Lung (tissue), 12 donors: Measurements from ENCODE around the gene NLGN1. TPM values are rescaled to one million over a fixed set of nuclear protein-coding genes. Genes with fewer than 3 reads are reported as not detected.

Experiments used
- ATAC-seq: fragments of 200-7000 bp; cut with Tn5 transposase; one replicate; pipeline ENCODE4 v1.9.1; 2020; ENCODE audit warnings: moderate number of reproducible peaks; ENCODE audit not compliant: insufficient read depth, low FRiP score
- DNase-seq, 3 donors: peaks; one replicate each; pipeline ENCODE4 v3.0.0-alpha.2; 2013 to 2017
- H3K27ac ChIP-seq, 2 donors: one replicate each; pipeline ENCODE4 v1.5.1; 2013; ENCODE audit warnings: mild to moderate bottlenecking in 2 of 2, moderate library complexity in 2 of 2, control low read depth in 1 of 2, inconsistent platforms in 1 of 2, low read depth in 1 of 2, low read length in 1 of 2
- H3K27me3 ChIP-seq, 3 donors: one replicate each; pipeline ENCODE4 v1.5.1; 2013; ENCODE audit warnings: low read length in 2 of 3; ENCODE audit not compliant: control insufficient read depth in 3 of 3, insufficient read depth in 3 of 3
- H3K36me3 ChIP-seq, 4 donors: one replicate each; pipeline ENCODE4 v1.5.1; 2013; ENCODE audit warnings: low read length in 4 of 4, mild to moderate bottlenecking in 1 of 4, moderate library complexity in 1 of 4; ENCODE audit not compliant: control insufficient read depth in 4 of 4, insufficient read depth in 4 of 4
- H3K4me1 ChIP-seq, 5 donors: one replicate each; pipeline ENCODE4 v1.5.1; 2013; ENCODE audit warnings: low read length in 5 of 5, mild to moderate bottlenecking in 2 of 5, moderate library complexity in 1 of 5; ENCODE audit not compliant: control insufficient read depth in 5 of 5, insufficient read depth in 5 of 5
- H3K4me3 ChIP-seq: one replicate; pipeline ENCODE4 v1.5.1; 2013; ENCODE audit warnings: mild to moderate bottlenecking, control low read depth, moderate library complexity
- H3K9ac ChIP-seq, 2 donors: one replicate each; pipeline ENCODE4 v1.5.1; 2013; ENCODE audit warnings: low read length in 2 of 2, control low read depth in 1 of 2; ENCODE audit not compliant: insufficient read depth in 1 of 2
- H3K9me3 ChIP-seq, 4 donors: one replicate each; pipeline ENCODE4 v1.5.1; 2013; ENCODE audit warnings: low read length in 3 of 4, mild to moderate bottlenecking in 1 of 4, moderate library complexity in 1 of 4; ENCODE audit not compliant: control insufficient read depth in 4 of 4, insufficient read depth in 3 of 4
- WGBS, 2 donors: extraction: QIAGEN DNeasy Blood & Tissue Kit; methylation state at CpG; one replicate each; pipeline ENCODE4 v1.1.7; 2013; 5-methylcytosine and 5-hydroxymethylcytosine counted together
- polyA plus RNA-seq, 2 donors: library from polyadenylated mRNA; stranded (reverse); fragments of 200-250 nt; gene quantifications; one replicate each; pipeline ENCODE4 v1.2.1, GENCODE V29; 2013
- total RNA-seq, 2 donors: library from RNA; depleted of rRNA in 1 of 2; stranded (reverse); fragments of >200 nt in 1 of 2; gene quantifications; one replicate each; pipeline ENCODE4 v1.2.1, GENCODE V29; 2014 to 2021
- TF ChIP-seq, protein P1 (sequence below): IDR thresholded peaks from 2 replicates; pipeline ENCODE4 v1.5.1; 2012; ENCODE audit warnings: mild to moderate bottlenecking; ENCODE audit errors: control extremely low read depth, extremely low read depth
- donor health status: control.
- donor health status: control.
- donor health status: Bipolar disorder and iron deficiency.
- donor health status: healthy.
- donor health status: DM: yes; HTN: yes; CAD: no.

The NLGN1 gene
- total and polyA plus RNA-seq, 4 donors = 0.24 to 22.2 (median 1.9) TPM

DNA sequence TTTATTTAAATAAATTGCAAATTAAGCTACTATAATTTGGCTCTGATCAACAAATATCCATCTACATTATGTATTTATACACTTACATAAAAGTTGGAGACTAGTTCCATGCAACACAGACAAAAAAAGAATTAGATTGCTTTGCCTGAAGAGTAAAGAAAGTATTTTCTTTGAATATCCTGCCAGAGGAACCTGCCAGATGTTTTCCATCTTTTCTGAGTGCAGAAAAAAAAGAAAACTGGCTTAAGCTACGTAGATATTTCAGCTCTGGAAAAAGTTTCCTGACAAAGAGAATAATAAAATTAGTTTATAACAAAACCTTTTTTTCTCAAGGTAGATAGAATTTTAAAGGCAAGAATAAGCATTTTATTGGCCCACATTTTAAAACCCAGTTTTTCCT is 854.1 kb downstream of the NLGN1 start:
- Histone ChIP-seq H3K36me3 (no peaks in the 10 kb centered on the region), H3K4me3 (no peak overlapping the region), H3K9me3 (no peaks in the 10 kb centered on the region), H3K27me3 (no peaks in the 10 kb centered on the region), H3K27ac (no peak overlapping the region), H3K9ac (no peak overlapping the region), H3K4me1 (peaks cover 0 to 35% (median 0%) of the 10 kb centered on the region in 5 donors)
- TF ChIP-seq, protein P1, sequence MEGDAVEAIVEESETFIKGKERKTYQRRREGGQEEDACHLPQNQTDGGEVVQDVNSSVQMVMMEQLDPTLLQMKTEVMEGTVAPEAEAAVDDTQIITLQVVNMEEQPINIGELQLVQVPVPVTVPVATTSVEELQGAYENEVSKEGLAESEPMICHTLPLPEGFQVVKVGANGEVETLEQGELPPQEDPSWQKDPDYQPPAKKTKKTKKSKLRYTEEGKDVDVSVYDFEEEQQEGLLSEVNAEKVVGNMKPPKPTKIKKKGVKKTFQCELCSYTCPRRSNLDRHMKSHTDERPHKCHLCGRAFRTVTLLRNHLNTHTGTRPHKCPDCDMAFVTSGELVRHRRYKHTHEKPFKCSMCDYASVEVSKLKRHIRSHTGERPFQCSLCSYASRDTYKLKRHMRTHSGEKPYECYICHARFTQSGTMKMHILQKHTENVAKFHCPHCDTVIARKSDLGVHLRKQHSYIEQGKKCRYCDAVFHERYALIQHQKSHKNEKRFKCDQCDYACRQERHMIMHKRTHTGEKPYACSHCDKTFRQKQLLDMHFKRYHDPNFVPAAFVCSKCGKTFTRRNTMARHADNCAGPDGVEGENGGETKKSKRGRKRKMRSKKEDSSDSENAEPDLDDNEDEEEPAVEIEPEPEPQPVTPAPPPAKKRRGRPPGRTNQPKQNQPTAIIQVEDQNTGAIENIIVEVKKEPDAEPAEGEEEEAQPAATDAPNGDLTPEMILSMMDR = no peak
- ATAC-seq = no peak
- WGBS, 2 donors = 55 to 70% methylated on average over 1 of the region's 1 CpG
- peak in 2 of 3 donors; percentile 84 to 86 for DNase-seq

DNA sequence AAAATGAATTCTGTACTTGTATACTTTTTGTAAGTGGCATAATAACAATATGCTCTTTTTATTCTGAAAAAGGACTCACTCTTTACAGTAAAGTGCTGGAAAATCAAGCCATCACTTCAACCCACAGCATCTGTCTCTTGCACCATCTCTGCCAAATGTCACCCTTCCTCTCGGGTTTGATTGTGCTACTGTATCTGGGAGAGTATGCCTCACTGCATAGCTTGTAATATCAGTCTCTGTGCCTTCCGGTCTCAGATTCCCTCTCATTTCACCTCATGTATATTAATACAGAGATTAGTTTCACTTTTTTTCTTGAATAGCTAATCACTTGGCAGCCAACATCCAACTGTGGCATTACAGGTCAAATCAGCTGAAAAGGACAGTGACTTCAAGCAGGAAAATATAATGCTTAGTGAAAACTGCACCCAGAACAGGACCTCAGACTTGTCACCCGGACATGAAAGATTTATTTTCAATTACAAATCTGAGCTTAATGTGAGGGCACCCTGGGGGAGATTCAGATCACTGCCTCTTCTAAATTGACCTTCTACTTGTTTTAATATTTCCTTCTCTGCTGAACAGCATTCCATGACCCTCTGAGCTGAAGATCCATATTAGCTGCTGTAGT is 855.8 kb downstream of the NLGN1 start:
- ATAC-seq (no peak), DNase-seq (no peak)
- 77 to 85% methylated on average over 3 of the region's 3 CpGs for WGBS, 2 donors
- Histone ChIP-seq H3K27me3 (no peaks in the 10 kb centered on the region), H3K9ac (no peak overlapping the region), H3K9me3 (peaks cover 0 to 3% (median 0%) of the 10 kb centered on the region in 4 donors), H3K27ac (no peak overlapping the region), H3K4me1 (peaks cover 0 to 30% (median 0%) of the 10 kb centered on the region in 5 donors), H3K36me3 (no peaks in the 10 kb centered on the region), H3K4me3 (no peak overlapping the region)
- TF ChIP-seq, protein P1 = no peak

DNA sequence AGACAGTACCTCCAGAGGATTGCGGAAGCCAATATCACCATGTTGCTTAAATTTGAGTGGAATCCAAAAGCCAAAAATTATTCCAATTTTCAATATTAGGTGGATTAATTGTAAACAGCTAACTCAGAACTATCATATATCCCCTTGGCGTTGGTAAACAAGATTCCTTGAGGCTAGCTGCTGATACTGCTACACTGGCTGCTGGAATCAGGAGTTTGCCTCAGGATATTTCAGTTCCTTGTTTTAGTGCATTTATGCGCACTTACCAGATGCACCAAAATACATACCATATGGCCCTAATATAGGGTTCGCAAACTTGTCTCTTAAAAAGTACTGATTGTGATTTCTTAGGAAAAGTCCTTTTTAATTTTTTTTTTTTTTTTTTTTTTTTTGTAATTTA is 856.4 kb downstream of the NLGN1 start:
- DNase-seq (no peak), ATAC-seq (no peak)
- Histone ChIP-seq H3K4me3 (no peak overlapping the region), H3K4me1 (peaks cover 0 to 30% (median 0%) of the 10 kb centered on the region in 5 donors), H3K9me3 (peaks cover 0 to 3% (median 0%) of the 10 kb centered on the region in 4 donors), H3K27ac (no peak overlapping the region), H3K36me3 (no peaks in the 10 kb centered on the region), H3K27me3 (no peaks in the 10 kb centered on the region), H3K9ac (no peak overlapping the region)
- TF ChIP-seq, protein P1 = no peak
- WGBS, 2 donors = 94 to 96% methylated on average over 4 of the region's 4 CpGs

DNA sequence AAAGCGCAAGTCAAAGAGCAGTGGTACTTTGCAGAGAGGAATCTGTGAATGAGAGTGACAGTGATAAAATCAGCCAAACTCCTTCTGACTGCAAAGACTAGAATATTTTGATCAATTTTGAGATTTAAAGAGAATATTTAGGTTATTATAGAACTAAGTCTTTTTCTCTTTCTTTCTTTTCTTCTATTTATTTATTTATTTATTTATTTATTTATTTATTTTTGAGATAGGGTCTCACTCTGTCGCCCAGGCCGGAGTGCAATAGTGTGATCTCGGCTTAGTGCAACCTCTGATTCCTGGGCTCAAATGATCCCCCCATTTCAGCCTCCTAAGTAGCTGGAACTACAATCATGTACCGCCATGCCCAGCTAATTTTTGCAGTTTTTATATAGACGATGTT is 857.9 kb downstream of the NLGN1 start:
- H3K9me3 ChIP-seq = peaks cover 0 to 3% (median 0%) of the 10 kb centered on the region in 4 donors
- H3K4me3 ChIP-seq = no peak overlapping the region
- H3K27me3 ChIP-seq = no peaks in the 10 kb centered on the region
- no peak overlapping the region for H3K27ac ChIP-seq
- no peaks in the 10 kb centered on the region for H3K36me3 ChIP-seq
- TF ChIP-seq, protein P1 = no peak
- ATAC-seq (no peak), DNase-seq (no peak)
- no peak overlapping the region for H3K9ac ChIP-seq
- H3K4me1 ChIP-seq = peaks cover 0 to 25% (median 0%) of the 10 kb centered on the region in 5 donors
- 87 to 96% methylated on average over 6 of the region's 6 CpGs for WGBS, 2 donors
